GDM1 (cell line): ENCODE results near the gene EPHA1.
"Not testable (repeated sequence)": the region's sequence is repeated elsewhere in the genome, so short reads cannot be mapped to it uniquely, and the experiment has no call there.

ENCODE experiments used
- DNase-seq: peaks from one replicate; lab custom pipeline; 2025; lab: John Stamatoyannopoulos, UW

The EPHA1 gene

DNA sequence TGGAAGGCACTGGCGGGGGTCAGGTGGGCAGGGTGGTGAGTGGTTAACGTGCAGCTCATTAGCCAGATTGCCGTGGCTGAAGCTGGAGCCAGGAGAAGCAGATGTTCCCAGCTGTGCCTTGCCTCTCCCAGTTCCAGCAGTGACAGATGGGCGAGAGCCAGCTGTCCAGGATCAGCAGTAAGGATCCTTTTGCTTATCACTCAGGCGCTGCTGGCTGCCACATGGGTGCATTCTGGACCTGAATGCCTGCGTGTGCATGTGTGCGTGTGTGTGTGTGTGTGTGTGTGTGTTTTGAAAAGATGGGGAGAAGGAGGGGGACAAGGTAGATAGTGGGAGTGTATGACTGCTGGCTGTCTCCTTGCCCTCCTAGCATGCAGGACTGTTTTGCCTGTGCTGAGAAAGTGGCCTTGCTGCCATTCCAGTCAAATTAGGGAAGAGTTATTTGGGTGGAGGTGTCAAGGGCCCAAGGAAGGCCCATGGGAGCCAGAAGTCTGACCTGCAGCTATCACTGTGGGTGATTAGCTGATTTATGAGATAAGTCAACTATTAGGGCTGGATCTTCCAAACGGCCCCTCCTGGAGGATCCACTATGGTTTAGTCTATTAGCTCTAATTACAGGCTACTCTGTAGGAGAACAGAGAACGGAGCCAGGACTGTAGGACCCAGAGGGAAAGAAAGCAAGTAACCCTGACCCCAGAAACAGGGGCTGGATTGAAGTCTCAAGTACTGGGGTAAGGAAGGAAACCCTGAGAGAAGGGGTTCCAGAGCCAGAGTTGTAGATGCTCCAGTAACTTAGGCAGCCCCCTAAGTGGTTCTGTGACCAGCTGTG lies 3.3 kb downstream of the EPHA1 start:
- no peak for DNase-seq

DNA sequence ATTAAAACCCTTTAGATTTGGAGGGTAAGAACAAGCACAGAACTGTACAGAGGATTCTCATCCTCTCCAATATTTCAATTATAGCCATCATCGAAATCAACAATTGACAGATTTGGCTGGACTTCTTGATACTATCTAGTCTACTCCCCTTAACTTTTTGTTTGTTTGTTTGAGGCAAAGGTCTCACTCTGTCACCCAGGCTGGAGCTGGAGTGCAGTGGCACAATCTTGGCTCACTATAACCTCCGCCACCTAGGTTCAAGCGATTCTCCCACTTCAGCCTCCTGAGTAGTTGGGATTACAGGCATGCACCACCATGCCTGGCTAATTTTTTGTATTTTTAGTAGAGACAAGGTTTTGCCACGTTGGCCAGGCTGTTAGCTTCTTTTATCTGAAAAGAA lies 6.4 kb downstream of the EPHA1 start:
- not testable (repeated sequence) for DNase-seq

DNA sequence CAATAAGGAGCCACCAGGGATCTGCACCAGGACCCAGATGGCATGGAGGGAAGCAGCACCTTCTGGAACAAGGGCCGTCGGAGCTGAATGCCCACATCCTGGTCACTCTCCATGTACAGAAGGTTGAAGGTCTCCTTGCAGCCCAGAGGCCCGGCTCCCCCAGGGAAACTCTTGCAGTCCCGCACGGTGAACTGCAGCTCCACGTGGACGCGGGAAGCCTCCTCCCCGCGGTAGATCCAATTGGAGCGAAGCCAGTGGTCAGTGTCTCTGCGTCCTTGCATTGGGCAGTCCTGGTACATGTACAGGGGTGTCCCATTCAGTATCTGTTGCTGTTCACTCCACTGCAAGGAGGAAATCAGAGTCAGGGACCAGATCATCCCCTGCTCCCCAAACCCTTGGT lies 7.4 kb downstream of the EPHA1 start:
- DNase-seq: no peak

DNA sequence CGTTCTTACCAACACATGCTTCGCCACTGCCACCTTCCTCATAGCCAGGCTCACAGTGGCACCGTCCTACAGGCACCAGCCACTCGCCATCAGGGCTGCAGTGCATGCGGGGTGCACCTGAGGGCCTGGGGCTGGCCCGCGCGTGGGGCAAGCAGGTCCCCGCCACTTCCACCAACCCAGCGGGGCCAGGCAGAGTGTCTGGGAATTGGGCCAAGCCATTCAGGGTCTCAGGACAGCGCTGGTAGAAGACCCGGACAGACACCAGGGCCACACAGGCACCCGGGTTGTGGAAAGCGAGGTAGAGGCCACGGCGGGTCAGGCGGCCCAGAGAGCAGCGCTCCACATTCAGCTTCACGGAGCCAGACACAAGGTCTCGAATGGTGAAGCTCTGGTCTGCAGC lies 9.0 kb downstream of the EPHA1 start:
- no peak for DNase-seq

DNA sequence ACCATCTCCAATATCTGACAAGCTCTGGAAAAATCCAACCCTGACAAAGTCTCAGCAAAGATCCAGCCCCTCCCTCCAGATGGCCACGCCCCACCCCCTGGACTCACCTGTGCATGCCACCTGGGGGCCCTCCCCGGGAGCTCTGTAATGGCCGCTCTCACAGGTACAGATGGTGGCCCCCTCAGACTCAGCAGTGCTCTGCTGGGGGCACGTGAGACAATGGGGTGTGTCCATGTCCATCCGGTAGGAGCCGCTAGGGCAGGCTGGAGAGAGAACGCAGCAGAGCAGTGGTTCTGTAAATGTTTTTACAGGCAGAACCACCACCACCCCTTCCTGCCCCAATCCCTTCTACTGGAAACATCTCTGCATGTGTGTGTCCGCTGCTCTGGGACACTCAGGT lies 9.5 kb downstream of the EPHA1 start:
- DNase-seq: no peak

DNA sequence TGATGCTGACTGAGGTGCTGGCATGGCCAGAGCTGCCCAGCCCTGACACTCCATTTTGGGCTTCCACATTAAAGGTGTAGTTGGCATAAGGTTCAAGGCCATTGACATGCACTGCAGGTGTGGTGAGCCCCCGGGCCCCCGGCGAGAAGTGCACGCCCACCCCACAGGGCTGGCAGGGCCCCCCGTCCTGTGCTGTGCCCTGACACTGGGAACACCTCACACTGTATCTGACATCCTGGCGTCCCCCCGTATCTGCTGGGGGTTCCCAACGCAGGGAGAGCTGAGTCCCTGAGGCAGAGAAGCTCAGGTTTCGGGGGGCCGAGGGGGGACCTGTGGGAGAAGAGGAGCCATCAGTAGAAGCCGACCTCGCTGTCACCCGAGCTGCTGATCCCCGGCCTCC lies 10.0 kb downstream of the EPHA1 start:
- DNase-seq: no peak

DNA sequence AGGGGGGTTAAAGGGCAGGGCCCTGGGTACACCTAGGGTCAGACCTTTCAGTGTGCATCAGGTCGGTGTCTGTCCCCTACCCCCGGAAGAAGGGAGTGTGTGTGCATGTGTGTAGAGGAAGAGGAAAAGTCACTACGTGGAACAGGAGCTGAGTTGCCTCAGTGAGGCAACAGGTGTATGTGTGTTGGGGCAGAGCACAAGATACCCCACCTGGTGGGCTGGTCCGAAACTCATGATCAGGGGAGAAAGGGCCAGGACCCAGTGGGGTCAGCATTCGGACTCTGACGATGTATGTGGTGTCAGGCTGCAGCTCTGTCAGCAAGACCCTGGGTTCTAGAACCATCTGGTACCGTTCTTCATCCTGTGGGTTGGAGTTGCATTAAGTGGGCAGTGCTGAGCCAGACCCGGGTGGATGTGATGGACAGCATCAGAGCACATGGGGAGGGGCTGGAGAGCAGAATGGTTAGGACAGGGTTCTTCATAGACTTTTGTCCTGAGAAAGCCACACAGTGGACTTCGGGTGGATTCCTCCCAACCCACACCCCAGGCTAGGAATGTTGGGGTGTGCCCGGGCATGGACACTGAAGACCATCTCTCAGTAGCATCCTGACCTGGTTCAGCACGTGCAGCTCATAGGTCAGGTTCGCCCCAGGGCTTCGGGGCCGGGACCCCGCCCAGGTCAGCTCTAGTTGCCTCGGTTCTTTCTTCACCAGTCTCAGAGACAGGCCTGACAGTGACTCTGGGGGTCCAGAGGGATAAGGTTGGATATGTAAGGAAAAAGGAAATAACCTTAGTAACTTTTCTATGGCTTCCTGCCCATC lies 10.7 kb downstream of the EPHA1 start:
- DNase-seq: no peak

DNA sequence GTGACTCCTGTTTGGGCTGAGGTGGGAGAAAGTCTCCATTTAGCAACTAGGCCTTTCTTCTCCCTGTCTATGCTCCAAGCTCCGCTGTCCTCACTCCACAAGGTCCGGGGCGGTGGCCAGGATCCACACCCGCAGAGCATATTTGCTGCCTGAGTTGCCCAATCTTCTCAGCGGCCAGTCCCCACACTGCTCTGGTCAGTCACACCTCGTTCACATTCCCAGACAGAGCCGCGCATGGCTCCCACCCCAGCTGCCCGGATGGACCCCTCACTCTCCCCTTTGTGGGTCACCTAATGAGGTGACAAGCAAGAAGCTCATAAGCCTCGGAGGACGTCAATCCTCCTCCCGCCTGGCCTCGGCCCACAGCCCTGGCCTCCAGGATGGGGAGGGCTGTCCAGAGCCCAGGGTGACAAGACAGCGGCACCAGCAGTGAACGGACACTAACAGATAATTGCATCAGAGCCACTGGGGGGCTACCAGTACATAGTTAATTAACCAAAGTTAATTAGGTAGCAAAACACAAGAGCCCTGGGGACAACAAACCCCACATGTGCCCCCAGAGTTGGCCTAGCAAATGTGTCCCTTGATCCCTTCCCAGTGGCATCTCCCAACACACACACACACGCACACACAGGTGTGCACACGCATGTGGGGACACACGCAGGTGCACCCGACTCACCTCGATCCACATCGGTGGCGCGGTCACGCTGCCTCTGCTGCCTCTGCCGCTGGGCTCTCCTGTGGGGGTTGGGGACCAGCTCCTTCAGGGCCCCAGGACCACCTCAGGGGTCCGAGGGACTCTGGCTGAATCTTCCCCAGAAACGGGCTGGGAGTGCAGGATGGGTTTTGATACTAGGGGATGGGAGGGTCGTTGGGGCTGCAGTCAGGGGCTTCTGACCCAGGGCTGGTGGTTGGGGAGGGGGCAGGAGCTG lies 11.8 kb downstream of the EPHA1 start:
- no peak for DNase-seq

DNA sequence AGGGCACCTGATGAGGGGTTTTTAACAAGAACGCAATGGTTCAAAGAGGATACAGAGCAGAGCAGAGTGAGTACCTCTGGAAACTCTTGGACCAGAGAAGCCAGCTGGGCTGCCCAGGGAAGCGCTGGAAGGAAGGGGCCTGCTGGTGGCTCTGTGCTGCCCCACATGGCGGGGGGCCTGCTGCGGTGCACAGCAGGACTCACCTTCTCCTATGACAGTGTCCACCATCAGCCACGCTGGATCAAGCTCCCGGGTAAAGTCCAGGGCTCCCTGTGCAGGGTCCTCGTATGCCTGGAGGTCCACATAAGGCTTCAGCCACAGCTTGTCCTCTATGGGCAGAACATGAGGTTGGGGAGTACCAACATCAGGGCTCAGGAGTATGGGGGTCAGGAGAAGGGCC lies 12.5 kb downstream of the EPHA1 start:
- no peak for DNase-seq

DNA sequence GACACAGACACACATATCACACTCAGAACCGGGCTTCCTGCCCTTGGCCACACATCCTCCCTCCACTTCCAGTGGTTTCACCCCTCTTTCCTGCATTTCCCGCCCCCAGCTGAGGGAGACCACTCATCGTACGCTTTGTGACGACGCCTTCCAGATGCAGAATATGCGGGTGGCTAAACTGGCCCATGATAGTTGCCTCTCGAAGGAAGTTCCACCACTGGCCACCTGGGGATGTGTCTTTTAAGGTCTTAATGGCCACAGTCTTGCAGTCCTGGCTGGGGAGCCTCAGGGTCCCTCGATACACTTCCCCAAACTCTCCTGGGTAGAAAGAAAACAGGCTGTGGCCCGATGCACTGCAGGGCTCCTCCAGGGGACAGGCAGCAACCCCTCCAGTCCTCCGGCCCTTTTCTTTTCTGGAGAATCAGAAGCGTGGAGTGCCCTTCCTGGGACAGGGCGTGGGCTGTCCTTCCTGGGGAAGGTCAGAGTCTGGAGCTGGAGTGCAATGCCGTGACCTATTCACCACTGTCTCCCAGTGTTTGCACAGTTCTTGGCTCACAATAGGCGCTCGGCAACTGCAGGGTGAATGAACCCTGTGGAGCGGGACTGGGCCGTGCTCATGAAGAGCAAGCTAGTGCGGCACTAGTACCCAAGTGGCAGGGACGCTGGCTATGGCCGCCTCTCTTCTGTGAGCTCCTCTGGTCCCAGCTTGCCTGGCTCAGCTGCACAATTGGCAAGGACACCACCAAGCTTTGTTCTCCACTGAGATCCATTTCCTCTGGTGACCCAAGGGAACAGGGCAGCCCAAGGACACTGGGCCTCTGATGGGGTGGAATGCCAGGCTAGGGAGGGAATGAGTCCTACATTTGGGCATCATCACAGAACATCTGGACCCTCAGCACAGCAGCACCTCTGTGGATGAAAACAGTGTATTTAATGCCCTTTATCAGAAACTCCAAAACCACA lies 13.2 kb downstream of the EPHA1 start:
- DNase-seq: peak; percentile 93

DNA sequence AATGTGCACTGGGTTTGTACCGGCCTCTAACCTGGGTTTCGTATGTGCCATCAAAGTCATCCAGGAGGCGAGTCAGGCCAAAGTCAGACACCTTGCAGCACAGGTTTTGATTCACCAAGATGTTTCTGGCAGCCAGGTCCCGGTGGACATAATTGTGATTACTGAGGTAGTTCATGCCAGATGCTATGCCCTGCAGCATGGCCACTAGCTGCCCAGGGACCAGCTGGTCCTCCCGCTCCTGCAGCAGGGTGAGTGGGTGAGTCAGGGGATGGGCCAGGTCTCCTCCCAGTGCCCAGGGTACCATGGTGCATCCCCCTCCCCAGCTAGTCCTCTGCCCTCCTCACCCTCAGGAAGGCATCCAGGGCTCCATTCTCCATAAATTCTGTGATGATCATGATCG lies 13.9 kb downstream of the EPHA1 start:
- DNase-seq: no peak

DNA sequence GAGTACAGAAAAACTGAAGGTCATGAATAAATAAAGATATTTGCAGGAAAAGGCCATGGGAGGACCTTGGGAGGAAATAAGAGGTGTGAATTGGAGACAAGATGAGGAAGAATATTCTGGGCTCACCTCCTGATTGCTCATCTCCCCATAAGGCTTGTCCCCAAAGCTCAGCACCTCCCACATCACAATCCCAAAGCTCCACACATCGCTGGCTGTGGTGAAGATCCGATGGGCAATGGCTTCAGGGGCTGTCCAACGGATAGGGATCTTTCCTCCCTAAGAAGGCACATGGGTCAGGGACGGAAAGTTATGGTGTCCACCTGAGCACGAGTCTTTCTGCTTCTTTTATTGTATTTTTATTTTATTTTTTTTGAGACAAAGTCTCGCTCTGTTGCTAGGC lies 14.6 kb downstream of the EPHA1 start:
- DNase-seq: no peak

DNA sequence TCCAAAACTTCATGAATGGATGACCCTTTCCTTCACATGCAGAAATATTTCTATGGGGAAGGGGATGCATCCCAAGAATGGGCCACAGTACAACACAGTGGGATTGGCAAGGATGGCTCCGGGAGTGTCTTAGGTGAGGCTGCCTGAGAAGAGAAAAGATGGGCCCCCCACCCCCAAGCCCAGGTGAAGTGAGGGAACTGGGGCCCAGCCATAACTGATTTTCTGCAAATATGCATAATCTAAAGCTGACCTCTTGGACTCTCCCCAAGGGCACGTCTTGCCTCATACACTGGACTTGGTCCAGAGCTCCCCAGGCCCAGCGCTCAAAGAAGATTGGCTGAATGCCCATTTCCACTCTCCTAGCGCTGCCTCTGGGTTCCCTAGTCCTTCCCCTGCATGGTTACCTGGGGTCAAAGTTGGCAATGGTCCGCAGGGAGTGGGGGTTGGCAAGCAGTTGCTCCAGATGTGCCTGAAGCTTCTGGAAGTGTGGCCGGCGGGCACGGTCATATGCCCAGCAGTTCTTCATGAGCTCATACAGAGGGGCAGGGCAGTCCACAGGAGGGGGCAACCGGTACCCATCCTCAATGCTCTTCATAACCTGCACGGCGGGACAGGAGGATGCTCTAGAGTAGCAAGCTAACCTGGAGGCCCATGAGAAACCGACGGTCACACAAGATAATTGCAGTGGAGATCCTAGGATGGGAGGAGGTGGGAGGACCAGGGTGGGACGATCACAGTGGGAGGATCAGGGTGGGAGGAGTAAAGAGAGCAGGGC lies 15.2 kb downstream of the EPHA1 start:
- no peak for DNase-seq

DNA sequence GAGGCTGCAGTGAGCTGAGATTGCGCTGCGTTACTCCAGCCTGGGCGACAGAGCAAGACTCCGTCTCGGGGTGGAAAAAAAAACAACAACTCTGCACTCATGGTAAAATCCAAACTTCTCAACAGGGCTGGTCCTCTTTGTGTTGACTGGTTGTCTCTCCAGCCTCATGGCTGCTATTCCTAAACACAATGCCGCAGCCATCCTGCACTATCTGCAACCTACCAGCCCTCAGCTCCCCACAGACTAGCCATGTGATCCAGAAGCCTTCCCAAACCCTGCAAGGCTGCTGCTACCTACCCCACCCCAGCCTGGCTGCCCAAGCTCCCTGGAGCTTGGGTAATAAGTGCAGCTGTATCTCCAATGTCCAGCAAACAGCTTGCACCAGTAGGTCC lies 15.8 kb downstream of the EPHA1 start:
- DNase-seq: no peak

DNA sequence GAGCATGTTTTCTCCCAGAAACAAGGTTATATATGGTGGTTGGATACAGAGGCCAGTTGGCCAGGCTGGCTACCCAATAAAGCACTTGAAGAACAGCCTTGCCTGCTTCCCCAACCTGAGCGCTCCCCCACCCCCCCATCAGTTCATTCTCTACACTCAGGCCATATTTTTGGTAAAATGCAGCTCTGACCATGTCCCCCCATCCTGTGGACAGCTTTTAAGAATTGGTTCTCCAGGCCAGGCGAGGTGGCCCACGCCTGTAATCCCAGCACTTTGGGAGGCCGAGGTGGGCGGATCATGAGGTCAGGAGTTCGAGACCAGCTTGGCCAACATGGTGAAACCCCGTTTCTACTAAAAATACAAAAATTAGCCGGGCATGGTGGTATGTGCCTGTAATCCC lies 16.2 kb downstream of the EPHA1 start:
- not testable (repeated sequence) for DNase-seq

DNA sequence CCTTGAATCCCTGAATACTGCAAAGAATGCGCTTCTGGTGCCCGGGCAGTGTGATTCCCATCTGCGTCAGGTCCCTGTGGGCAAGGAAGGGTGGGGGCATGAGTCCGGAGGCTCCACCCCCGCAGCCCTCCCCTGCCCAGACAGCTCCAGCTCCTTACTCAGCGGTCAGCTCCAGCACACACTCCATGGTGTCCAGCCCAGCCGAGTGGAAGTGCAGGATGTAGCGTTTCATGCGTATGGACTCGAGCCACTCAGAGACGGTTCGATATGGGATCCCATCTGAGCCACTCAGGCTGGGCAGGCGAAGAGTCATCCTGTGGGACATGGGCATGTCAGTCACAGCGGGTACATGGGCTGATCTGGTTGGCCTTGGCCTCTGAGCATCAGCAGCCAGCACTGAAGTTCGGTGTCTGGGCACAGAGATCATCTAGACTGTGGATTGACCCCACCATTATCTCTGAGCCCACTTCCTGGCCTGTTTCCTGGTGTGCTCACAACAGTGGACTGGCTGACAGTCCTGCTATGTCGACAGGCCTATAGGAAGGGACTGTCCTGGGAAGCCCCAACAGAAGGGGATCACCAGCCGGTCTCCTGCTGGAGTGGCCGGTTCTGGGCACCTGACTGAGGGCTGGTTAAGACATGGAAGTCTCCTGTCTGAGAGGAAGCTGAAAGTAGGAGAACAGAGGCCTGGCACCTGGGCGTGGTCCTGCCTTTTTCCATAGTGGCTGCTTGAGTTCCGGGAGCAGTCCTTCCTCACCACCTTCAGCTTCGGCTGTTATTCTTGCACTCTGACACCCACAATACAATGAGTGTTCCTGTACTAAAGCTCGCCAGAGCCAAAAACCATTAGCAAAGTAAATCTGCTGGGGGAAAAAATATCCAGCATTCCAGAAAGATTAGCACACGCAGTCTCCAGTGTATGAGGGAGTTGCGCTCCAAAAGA lies 16.9 kb downstream of the EPHA1 start:
- no peak for DNase-seq

DNA sequence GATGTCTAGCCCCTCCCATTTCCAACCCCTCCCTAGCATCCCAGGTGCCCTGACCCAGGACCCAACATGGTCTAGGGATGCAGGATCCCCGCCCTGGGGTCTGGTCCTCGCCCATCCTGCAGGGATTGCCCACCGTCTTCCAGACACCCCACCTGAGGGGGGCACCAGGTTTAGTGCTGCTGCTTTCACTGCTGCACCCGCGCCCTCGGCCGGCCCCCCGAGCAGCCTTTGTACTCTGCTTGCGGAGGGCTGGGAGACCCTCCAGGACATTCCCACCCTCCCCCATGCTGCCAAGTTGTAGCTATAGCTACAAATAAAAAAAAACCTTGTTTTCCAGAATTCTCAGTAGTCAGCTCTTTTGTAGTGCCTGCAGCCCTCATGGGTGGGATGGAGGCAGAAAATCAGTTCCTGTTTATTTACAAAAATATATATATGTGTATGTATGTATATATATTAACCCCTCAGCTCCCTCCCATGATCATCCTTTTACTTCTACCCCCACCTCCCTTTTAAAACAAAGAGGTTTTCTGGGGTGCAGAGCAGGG lies 17.8 kb downstream of the EPHA1 start:
- DNase-seq: no peak

DNA sequence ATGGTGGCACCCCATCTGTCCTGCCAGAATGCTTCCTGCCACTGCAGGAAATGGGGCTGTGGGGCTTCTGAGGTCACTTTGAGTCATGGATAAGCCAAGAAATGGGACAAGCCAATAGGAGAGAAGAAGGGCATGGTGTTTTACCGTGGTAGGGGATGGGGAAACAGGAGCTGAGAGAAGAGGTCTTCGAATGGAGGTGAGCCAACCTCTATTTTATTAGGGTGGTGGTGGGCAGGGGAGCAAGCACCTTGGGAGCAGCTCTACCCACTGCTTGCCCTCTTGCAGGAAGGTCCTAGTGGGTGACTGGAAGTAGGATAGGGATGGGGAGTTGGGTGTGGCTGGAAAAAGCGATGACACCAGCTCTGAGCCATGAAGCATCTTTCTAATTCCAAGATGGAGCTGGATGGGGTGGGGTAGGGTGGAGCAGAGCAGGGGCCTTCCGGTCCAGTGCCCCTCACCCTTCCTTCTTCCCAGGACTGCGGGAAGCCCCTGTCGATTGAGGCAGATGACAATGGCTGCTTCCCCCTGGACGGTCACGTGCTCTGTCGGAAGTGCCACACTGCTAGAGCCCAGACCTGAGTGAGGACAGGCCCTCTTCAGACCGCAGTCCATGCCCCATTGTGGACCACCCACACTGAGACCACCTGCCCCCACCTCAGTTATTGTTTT lies 18.4 kb downstream of the EPHA1 start:
- no peak for DNase-seq
